Fibroblast of lung (primary cell): Measurements from ENCODE around the gene NT5C. TPM values are rescaled to one million over a fixed set of nuclear protein-coding genes. Genes with fewer than 3 reads are reported as not detected.

Source experiments
- DNase-seq, 2 donors: peaks; one replicate each; pipeline versions ENCODE4 v3.0.0 to v3.0.0-alpha.2; 2010; ENCODE audit warnings: low read depth in 2 of 2
- H2AFZ ChIP-seq: 2 replicates; pipeline ENCODE4 v1.5.1; 2012; ENCODE audit warnings: low read length, control low read depth, inconsistent platforms
- H3K27ac ChIP-seq: 2 replicates; pipeline ENCODE4 v1.5.1; 2011; ENCODE audit warnings: low read length, control low read depth; ENCODE audit not compliant: insufficient read depth
- H3K27me3 ChIP-seq: 2 replicates; pipeline ENCODE4 v1.5.1; 2011; ENCODE audit warnings: mild to moderate bottlenecking, low read length; ENCODE audit not compliant: control insufficient read depth, insufficient read depth
- H3K36me3 ChIP-seq: 2 replicates; pipeline ENCODE4 v1.5.1; 2011; ENCODE audit warnings: low read length; ENCODE audit not compliant: control insufficient read depth, insufficient read depth
- H3K4me1 ChIP-seq: 2 replicates; pipeline ENCODE4 v1.5.1; 2011; ENCODE audit warnings: low read length; ENCODE audit not compliant: control insufficient read depth, insufficient read depth; ENCODE audit errors: extremely low read depth
- H3K4me2 ChIP-seq: 2 replicates; pipeline ENCODE4 v1.5.1; 2011; ENCODE audit warnings: low read length, control low read depth; ENCODE audit not compliant: insufficient read depth; ENCODE audit errors: extremely low read depth
- H3K4me3 ChIP-seq, 4 experiments: fragments of 200-600 bp in 1 of 4; sonication (generic) in 1 of 4; replicated peaks in 1 of 4; 2 replicates each; pipeline ENCODE4 v1.5.1; 2011 to 2016; ENCODE audit warnings: low read length in 4 of 4, low read depth in 3 of 4, mild to moderate bottlenecking in 3 of 4, control low read depth in 2 of 4, inconsistent platforms in 1 of 4, mixed read lengths in 1 of 4; ENCODE audit not compliant: insufficient read depth in 1 of 4; ENCODE audit errors: control extremely low read depth in 1 of 4
- H3K79me2 ChIP-seq: 2 replicates; pipeline ENCODE4 v1.5.1; 2012; ENCODE audit warnings: mild to moderate bottlenecking, low read length, inconsistent platforms; ENCODE audit not compliant: control insufficient read depth, insufficient read depth
- H3K9ac ChIP-seq: 2 replicates; pipeline ENCODE4 v1.5.1; 2011; ENCODE audit warnings: mild to moderate bottlenecking, low read length, control low read depth; ENCODE audit not compliant: insufficient read depth
- H3K9me3 ChIP-seq: 2 replicates; pipeline ENCODE4 v1.5.1; 2012; ENCODE audit warnings: low read depth, low read length; ENCODE audit not compliant: control insufficient read depth, insufficient read depth
- H4K20me1 ChIP-seq: 2 replicates; pipeline ENCODE4 v1.5.1; 2011; ENCODE audit warnings: low read length; ENCODE audit not compliant: control insufficient read depth, insufficient read depth; ENCODE audit errors: extremely low read depth
- EZH2 ChIP-seq: IDR thresholded peaks from 2 replicates; pipeline ENCODE4 v1.5.1; 2012; ENCODE audit warnings: low read length, control low read depth, mild to moderate bottlenecking; ENCODE audit errors: missing control alignments
- polyA plus RNA-seq, 2 donors: library from polyadenylated mRNA; depleted of rRNA in 1 of 2; stranded (reverse) in 1 of 2; unstranded in 1 of 2; fragments of >200 nt; gene quantifications; 2 replicates each; pipeline ENCODE4 v1.2.1, GENCODE V29; 2011 to 2012; ENCODE audit warnings: missing spikeins in 1 of 2
- total RNA-seq: library from RNA; depleted of rRNA; stranded (reverse); fragments of >200 nt; gene quantifications from 2 replicates; pipeline ENCODE4 v1.2.1, GENCODE V29; 2014
- TF ChIP-seq, protein P1 (sequence below), 2 donors: IDR thresholded peaks in 1 of 2; conservative IDR thresholded peaks in 1 of 2; 1 replicate in 1 of 2; 2 replicates in 1 of 2; pipeline ENCODE4 v1.5.1; 2011 to 2012; ENCODE audit warnings: low read length in 2 of 2, control low read depth in 1 of 2, inconsistent platforms in 1 of 2, low read depth in 1 of 2, mild to moderate bottlenecking in 1 of 2

Gene NT5C
- total and polyA plus RNA-seq, 2 donors (not counting 1 experiment from before 2014, with no cell fraction given) = 18.6 to 29.9 TPM

DNA sequence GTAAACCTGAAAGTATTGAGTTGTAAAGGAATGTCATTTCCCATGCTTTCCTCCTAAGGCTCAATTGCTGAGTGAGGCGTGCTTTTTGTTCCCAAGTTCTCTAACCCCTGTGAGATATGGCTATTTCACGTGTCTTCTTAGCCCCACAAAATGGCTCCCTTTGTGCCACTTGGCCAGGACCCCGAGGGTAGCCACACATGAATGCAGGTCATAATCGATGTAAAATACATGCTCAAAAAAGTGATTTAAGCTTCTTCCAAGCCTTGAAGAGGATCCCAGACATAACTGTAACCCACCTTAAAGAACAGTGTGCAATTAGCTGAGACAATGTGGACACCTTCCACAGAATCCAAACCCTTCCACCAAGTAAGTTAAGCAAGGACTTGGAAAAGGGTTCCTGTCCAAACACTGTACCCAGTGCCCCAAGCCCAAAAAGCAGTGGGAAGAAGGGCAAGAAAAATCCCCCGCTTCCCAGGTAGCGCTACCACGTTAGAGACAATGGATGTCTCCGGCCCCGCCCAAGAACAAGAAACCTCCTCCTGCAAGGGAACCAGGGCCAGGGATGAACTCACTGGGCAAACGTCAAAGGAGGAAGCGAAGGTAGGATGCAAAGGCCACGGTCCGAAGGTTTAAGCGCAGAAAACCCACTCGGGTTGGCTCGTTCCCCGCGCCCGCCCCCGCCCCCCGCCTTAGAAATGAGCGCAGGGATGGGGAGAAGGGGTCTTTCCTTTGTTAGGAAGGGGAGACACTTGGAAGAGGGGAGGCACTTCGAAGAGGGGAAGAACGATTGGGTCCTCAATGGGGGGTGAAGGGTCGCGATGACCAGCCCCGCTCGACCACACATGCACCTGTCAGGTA lies 21.6 kb upstream of the NT5C start:
- H2AFZ ChIP-seq = peak overlapping the region; percentile 47
- H3K79me2 ChIP-seq = peaks cover 60% of the 10 kb centered on the region
- H3K27ac ChIP-seq = peak overlapping the region; percentile 80

DNA sequence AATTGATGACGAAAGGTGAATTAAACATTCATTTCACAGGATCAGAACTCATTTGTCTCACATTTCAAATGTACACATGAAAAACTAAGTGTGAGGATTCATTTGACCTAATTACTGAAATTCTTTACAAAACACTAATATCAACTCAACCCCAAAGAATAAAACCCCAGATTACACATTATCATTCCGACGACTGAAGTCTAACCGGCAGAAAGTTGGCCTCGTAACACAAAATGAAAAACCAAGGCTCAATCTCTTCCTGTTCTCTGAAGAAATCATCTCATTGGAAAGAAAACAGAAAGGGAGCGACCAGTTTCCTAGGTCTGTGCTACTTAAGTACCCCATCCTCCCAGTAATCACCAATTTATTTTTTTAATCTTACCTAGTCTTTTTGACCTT lies 21.0 kb upstream of the NT5C start:
- H3K9ac ChIP-seq = peak overlapping the region; percentile 23
- H3K79me2 ChIP-seq = peaks cover 64% of the 10 kb centered on the region
- no peaks in the 10 kb centered on the region for H4K20me1 ChIP-seq
- H2AFZ ChIP-seq = no peak overlapping the region
- peak overlapping the region; percentile 98 for H3K4me2 ChIP-seq
- H3K36me3 ChIP-seq = peaks cover 4% of the 10 kb centered on the region
- peak overlapping the region; percentile 80 for H3K27ac ChIP-seq
- peaks cover 8% of the 10 kb centered on the region for H3K4me1 ChIP-seq
- no peaks in the 10 kb centered on the region for H3K27me3 ChIP-seq
- H3K9me3 ChIP-seq = no peaks in the 10 kb centered on the region
- peak in 1 of 2 donors; percentile 22 for DNase-seq
- TF ChIP-seq EZH2 = no peak
- TF ChIP-seq, protein P1, sequence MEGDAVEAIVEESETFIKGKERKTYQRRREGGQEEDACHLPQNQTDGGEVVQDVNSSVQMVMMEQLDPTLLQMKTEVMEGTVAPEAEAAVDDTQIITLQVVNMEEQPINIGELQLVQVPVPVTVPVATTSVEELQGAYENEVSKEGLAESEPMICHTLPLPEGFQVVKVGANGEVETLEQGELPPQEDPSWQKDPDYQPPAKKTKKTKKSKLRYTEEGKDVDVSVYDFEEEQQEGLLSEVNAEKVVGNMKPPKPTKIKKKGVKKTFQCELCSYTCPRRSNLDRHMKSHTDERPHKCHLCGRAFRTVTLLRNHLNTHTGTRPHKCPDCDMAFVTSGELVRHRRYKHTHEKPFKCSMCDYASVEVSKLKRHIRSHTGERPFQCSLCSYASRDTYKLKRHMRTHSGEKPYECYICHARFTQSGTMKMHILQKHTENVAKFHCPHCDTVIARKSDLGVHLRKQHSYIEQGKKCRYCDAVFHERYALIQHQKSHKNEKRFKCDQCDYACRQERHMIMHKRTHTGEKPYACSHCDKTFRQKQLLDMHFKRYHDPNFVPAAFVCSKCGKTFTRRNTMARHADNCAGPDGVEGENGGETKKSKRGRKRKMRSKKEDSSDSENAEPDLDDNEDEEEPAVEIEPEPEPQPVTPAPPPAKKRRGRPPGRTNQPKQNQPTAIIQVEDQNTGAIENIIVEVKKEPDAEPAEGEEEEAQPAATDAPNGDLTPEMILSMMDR (conservative IDR thresholded peaks at IDR 0.05 in 1 of 2, IDR thresholded peaks at IDR 0.05 in 1 of 2; ENCODE audit: low read depth in 1 of 2, low read length in 2 of 2) = no peak
- H3K4me3 ChIP-seq = peak overlapping the region; percentile 89 to 96 (median 96)

More for the DNA sequence above, 21.6 kb upstream of the NT5C start:
- H3K4me2 ChIP-seq = peak overlapping the region; percentile 98
- H3K27me3 ChIP-seq = no peaks in the 10 kb centered on the region
- H3K4me3 ChIP-seq = peak overlapping the region; percentile 89 to 96 (median 96)
- H4K20me1 ChIP-seq = no peaks in the 10 kb centered on the region
- TF ChIP-seq, protein P1 (conservative IDR thresholded peaks at IDR 0.05 in 1 of 2, IDR thresholded peaks at IDR 0.05 in 1 of 2; ENCODE audit: low read depth in 1 of 2, low read length in 2 of 2) = no peak
- no peak for TF ChIP-seq EZH2
- peaks cover 8% of the 10 kb centered on the region for H3K4me1 ChIP-seq
- peak overlapping the region; percentile 93 for H3K9ac ChIP-seq
- H3K9me3 ChIP-seq = no peaks in the 10 kb centered on the region
- H3K36me3 ChIP-seq = no peaks in the 10 kb centered on the region
- DNase-seq = peak; percentile 26 to 48

DNA sequence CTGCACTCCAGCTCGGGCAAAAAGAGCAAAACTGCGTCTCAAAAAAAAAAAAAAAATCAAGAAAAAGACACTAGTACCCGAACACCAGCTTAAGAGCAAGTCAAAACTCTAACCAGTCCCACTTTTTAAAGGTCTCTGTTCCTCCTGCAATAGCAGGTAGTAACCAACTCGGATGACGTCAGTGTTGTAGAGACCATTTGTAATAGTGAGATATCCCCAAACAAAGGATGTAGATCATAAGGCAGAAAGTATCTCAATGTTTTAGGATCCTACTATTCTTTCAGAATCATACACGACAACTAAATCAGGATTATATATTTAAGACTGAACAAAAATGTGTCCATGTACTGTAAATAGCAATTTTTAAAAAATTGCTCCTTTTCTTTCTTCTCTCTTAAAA lies 20.4 kb upstream of the NT5C start:
- Histone ChIP-seq H3K27me3 (no peaks in the 10 kb centered on the region), H4K20me1 (no peaks in the 10 kb centered on the region), H3K4me1 (peaks cover 8% of the 10 kb centered on the region), H3K4me3 (peak overlapping the region; percentile 21 to 96 (median 92)), H3K9me3 (no peaks in the 10 kb centered on the region), H3K4me2 (peak overlapping the region; percentile 98), H3K9ac (no peak overlapping the region), H2AFZ (no peak overlapping the region), H3K27ac (no peak overlapping the region), H3K36me3 (peaks cover 4% of the 10 kb centered on the region), H3K79me2 (peaks cover 64% of the 10 kb centered on the region)
- peak; percentile 25 to 53 for DNase-seq
- TF ChIP-seq, protein P1 (conservative IDR thresholded peaks at IDR 0.05 in 1 of 2, IDR thresholded peaks at IDR 0.05 in 1 of 2; ENCODE audit: low read depth in 1 of 2, low read length in 2 of 2) = no peak
- TF ChIP-seq EZH2 = no peak
